Neural crest cell (in vitro differentiated cells): ENCODE results near the gene CCR7. TPM values are rescaled to one million over a fixed set of nuclear protein-coding genes. Genes with fewer than 3 reads are reported as not detected.
"Not testable (repeated sequence)": the region's sequence is repeated elsewhere in the genome, so short reads cannot be mapped to it uniquely, and the experiment has no call there.

Experiments used
- DNase-seq: peaks from one replicate; pipeline ENCODE4 v3.0.0; 2021; ENCODE audit warnings: low read depth, mixed read lengths, low spot score
- H3K27ac Mint-ChIP-seq: one replicate; pipeline ENCODE4 v1.8.0; 2021; ENCODE audit warnings: mild to moderate bottlenecking, mixed read lengths; ENCODE audit not compliant: unreplicated experiment
- H3K27me3 Mint-ChIP-seq: 2 replicates; pipeline ENCODE4 v1.8.0; 2021; ENCODE audit warnings: low read depth, mild to moderate bottlenecking, mixed read lengths
- H3K36me3 Mint-ChIP-seq: 2 replicates; pipeline ENCODE4 v1.8.0; 2021; ENCODE audit warnings: low read depth, mild to moderate bottlenecking, mixed read lengths
- H3K4me1 Mint-ChIP-seq: 2 replicates; pipeline ENCODE4 v1.8.0; 2021; ENCODE audit warnings: mixed read lengths
- H3K4me3 Mint-ChIP-seq: one replicate; pipeline ENCODE4 v1.8.0; 2021; ENCODE audit warnings: mild to moderate bottlenecking, mixed read lengths
- H3K9me3 Mint-ChIP-seq: 2 replicates; pipeline ENCODE4 v1.8.0; 2021; ENCODE audit warnings: mixed read lengths
- total RNA-seq: library from RNA; stranded (reverse); gene quantifications from 2 replicates; pipeline ENCODE4 v1.2.1, GENCODE V29; 2021
- TF ChIP-seq, protein P1 (sequence below): fragments of 200-600 bp; sonication (generic); conservative IDR thresholded peaks from 2 replicates; pipeline ENCODE4 v1.5.0; 2021; ENCODE audit warnings: antibody characterized with exemption, mild to moderate bottlenecking

CCR7 gene
- total RNA-seq, 1 donor from 2014 or later, result 0.33 TPM

GRCh38 chr17:40588552-40588951 is 23.3 kb upstream of the CCR7 start:
- Mint-ChIP-seq H3K27ac (no peak overlapping the region), H3K27me3 (peaks cover 32% of the 10 kb centered on the region), H3K9me3 (peaks cover 23% of the 10 kb centered on the region), H3K4me3 (no peak overlapping the region), H3K36me3 (no peaks in the 10 kb centered on the region), H3K4me1 (peaks cover 5% of the 10 kb centered on the region)
- TF ChIP-seq, protein P1, sequence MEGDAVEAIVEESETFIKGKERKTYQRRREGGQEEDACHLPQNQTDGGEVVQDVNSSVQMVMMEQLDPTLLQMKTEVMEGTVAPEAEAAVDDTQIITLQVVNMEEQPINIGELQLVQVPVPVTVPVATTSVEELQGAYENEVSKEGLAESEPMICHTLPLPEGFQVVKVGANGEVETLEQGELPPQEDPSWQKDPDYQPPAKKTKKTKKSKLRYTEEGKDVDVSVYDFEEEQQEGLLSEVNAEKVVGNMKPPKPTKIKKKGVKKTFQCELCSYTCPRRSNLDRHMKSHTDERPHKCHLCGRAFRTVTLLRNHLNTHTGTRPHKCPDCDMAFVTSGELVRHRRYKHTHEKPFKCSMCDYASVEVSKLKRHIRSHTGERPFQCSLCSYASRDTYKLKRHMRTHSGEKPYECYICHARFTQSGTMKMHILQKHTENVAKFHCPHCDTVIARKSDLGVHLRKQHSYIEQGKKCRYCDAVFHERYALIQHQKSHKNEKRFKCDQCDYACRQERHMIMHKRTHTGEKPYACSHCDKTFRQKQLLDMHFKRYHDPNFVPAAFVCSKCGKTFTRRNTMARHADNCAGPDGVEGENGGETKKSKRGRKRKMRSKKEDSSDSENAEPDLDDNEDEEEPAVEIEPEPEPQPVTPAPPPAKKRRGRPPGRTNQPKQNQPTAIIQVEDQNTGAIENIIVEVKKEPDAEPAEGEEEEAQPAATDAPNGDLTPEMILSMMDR, result no peak
- DNase-seq, result no peak

DNA sequence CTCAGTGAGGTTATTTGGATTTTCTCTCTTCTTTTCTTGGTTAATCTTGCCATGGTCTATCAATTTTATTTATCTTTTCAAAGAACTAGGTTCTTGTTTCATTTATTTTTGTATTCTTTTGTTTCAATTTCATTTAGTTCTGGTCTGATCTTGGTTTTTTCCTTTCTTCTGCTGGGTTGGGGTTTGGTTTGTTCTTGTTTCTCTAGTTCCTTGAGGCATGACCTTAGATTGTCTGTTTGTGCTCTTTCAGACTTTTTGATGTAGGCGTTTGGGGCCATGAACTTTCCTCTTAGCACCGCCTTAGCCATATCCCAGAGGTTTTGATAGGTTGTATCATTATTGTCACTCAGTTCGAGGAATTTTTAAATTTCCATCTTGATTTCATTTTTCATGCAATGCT is 21.0 kb upstream of the CCR7 start:
- Mint-ChIP-seq H3K9me3 (peaks cover 27% of the 10 kb centered on the region), H3K4me1 (peaks cover 13% of the 10 kb centered on the region), H3K27me3 (peaks cover 42% of the 10 kb centered on the region)
- H3K36me3 Mint-ChIP-seq, DNase-seq, H3K27ac Mint-ChIP-seq, H3K4me3 Mint-ChIP-seq: not testable (repeated sequence)

DNA sequence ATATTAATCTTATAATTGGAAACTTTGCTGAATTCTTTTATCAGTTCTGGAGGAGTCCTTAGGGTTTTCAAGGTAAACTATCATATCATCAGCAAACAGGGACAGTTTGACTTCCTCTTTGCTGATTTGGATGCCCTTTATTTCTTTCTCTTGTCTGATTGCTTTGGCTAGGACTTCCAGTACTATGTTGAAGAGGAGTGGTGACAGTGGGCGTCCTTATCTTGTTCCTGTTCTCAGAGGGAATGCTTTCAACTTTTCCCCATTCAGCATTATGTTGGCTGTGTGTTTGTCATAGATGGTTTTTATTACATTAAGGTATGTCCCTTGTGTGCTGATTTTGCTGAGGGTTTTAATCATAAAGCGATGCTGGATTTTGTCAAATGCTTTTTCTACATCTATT is 19.7 kb upstream of the CCR7 start:
- H3K36me3 Mint-ChIP-seq, H3K4me3 Mint-ChIP-seq, DNase-seq, H3K27ac Mint-ChIP-seq: not testable (repeated sequence)
- Mint-ChIP-seq H3K9me3 (peaks cover 27% of the 10 kb centered on the region), H3K4me1 (peaks cover 13% of the 10 kb centered on the region), H3K27me3 (peaks cover 40% of the 10 kb centered on the region)

- DNase-seq, result no peak
- peaks cover 21% of the 10 kb centered on the region for H3K9me3 Mint-ChIP-seq
- TF ChIP-seq, protein P1, result no peak
- H3K4me3 Mint-ChIP-seq, result no peak overlapping the region
- no peaks in the 10 kb centered on the region for H3K36me3 Mint-ChIP-seq
- no peak overlapping the region for H3K27ac Mint-ChIP-seq
- peaks cover 13% of the 10 kb centered on the region for H3K4me1 Mint-ChIP-seq
- H3K27me3 Mint-ChIP-seq, result peaks cover 29% of the 10 kb centered on the region
Observed at GRCh38 chr17:40582328-40582901, 17.1 kb upstream of the CCR7 start.

DNA sequence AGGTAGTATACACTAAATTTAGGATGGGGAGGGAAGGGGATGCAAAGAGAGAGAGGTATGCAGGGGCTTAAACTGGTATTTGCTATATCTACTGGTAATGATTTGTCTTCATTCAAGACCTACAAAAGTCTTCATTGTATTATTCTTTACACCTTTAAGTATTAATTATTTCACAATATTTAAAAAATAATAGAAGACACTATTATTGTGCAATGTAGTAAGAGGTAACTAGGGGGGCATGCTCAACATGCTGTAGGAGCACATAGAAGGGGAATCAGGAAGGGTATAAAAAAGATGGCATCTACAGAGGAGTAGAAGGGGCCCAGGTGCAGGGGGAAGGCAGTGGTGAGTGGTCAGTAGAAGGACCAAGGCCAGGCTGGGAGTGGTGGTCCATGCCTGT is 14.9 kb upstream of the CCR7 start:
- Mint-ChIP-seq H3K36me3 (peaks cover under 1% of the 10 kb centered on the region), H3K27ac (no peak overlapping the region), H3K4me3 (no peak overlapping the region), H3K27me3 (peaks cover 28% of the 10 kb centered on the region), H3K9me3 (peaks cover 17% of the 10 kb centered on the region), H3K4me1 (peaks cover 8% of the 10 kb centered on the region)
- no peak for DNase-seq
- TF ChIP-seq, protein P1, result no peak

DNA sequence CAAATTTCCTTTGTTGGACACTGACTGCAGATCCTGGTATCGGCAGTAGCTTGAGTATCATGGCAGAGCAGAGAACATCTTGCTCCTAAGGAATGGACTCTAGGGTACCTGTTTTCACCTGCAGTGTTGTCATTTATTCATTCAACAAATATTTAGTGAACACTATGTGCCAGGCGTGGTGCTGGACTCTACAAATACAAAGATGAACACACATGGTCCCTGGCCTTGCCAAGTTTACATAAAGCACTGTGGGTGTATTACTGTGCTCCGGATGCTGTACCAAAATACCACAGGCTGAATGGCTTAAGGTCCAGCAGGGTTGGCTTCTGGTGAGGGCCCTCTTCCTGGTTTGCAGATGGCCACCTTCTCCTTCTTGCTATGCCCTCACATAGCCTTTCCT is 14.2 kb upstream of the CCR7 start:
- Mint-ChIP-seq H3K27me3 (peaks cover 27% of the 10 kb centered on the region), H3K27ac (no peak overlapping the region)

More for the DNA sequence above, 14.2 kb upstream of the CCR7 start:
- no peak overlapping the region for H3K4me3 Mint-ChIP-seq
- peaks cover 5% of the 10 kb centered on the region for H3K36me3 Mint-ChIP-seq
- peaks cover 8% of the 10 kb centered on the region for H3K4me1 Mint-ChIP-seq
- DNase-seq, result no peak
- peaks cover 15% of the 10 kb centered on the region for H3K9me3 Mint-ChIP-seq
- TF ChIP-seq, protein P1, result no peak
